Stimulated activated CD4-positive, alpha-beta T cell treated with anti-CD3 and anti-CD28 coated beads, Interleukin-4, amount 100 ng/mL, for 1 hour (primary cell): ENCODE results near the gene DNAJC11.
A peak's percentile ranks its signal among the peaks of the same experiment; 100 is the strongest.
"Not testable (repeated sequence)": the region's sequence is repeated elsewhere in the genome, so short reads cannot be mapped to it uniquely, and the experiment has no call there.

ENCODE experiments used
- DNase-seq: peaks from one replicate; pipeline ENCODE4 v3.0.0-alpha.2; 2020

Gene DNAJC11

GRCh38 chr1:6622396-6623152, 79.0 kb downstream of the DNAJC11 start:
- no peak for DNase-seq

- no peak for DNase-seq
These were observed 79.9 kb downstream of the DNAJC11 start for GRCh38 chr1:6621429-6622391.

- DNase-seq: no peak
These were observed 82.6 kb downstream of the DNAJC11 start for GRCh38 chr1:6619045-6619444.

DNA sequence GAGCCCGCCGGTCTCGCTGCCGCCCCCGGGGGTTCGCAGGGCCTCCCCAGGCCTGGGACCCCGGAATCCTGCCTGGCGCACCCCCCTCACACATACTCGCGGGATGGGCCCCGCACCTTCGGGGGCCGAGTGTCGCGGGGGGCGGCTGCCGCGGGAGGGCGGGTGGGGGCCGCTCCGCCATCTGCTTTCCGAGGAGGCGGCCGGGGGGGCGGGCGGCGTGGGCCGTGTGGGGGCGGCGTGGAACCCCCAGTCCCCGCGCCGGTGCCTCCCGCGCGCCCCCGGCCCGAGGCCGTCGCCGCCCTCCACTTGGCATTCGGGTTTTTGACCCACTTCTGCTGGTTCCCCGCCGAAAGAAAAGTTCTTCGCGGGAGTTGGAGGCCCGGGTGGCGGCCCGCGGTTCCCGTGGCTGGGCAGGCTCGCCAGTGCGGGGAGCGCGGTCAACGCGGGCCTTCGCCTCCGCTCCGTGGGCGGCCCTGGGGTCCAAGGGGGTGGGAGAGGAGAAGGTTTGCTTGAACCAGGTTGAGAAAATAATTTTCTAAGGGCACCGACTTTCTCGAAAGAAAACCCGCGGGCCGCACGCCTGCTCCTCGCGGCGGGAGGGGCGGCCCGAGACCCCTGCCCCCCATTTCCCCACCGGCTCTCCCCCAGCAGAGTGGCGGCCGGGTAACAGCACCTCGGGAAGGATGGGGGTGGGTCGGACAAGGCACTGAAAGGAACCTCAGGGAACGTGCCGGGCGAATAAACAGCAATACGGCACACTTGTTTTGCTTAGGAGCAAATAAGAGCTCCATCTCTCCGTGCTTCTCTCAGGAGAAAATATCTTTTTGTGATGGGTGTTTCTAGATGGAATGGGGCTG, 86.5 kb downstream of the DNAJC11 start:
- peak; percentile 29 for DNase-seq

- peak; percentile 71 for DNase-seq
These were observed 87.3 kb downstream of the DNAJC11 start for GRCh38 chr1:6614019-6614928.

- peak; percentile 99 for DNase-seq
These were observed 88.1 kb downstream of the DNAJC11 start, which contains the start of gene PHF13 for GRCh38 chr1:6613361-6614018. TSS of gene PHF13 (plus strand) at chr1:6613731. CDS start at chr1:6614067, 336 bp downstream.

DNA sequence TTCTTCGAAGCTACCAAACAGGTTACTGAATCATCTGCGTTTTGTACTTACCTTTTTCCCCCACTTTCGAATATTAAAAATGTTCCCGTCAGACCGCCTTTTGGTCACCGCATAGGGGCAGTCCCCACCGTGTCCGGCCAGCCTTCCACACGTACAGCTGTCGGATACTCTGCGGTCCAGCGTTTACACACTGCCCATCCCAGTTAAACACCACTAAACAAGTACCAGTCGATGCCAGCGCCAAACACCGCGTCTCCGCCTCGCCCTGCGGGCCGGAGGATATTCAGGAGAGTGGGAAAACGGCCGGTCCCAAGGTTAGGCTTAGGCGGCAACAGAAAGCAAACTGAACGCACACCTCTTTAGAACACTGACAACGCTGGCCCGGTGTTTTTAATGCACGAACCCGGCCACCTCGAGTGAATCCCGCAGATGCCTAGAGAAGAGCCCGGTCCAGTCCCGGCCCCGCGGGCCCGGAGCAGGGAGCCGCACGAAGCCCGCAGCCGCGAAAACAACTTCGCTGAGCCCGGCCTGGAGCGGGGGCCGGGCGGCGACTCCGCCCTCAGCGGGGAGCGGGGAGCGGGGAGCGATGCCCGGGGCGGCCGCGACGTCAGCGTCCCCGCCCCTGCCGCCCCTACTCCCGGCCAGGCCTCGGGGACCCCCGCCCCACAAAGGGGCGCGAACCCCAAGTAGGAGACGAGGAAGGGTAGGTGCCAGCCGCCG, 88.8 kb downstream of the DNAJC11 start:
- DNase-seq: no peak

DNA sequence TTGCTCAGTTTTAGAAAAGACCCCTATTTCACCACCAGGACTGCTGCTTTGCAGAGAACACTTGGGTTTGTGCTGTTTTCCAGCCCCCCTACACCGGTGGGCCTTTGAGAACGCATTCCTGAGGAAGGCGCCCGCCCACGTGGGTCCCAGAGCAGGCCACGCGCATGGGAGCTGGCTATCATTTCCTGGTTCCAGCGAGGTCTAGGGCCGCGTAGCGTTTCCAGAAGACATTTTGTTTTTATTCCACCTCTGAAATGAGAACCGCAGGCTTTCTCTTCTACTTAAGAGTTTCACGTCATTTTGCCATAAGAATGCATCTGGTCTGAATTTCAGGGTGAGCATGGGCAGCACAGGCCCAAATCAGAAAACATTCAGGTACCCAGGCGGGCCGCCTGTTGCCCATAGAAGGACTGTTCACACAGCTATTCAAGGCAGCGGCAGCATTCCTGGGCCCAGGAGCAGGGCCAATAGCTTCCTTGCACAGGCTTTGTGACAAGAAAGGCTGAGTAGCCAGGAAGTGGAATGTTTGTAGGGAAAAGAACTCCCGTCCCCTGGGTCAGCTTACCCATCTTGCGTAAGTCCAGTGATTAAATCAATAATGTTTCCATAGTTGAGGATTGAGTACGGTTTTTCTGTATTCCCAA, 97.6 kb downstream of the DNAJC11 start:
- DNase-seq: no peak

DNA sequence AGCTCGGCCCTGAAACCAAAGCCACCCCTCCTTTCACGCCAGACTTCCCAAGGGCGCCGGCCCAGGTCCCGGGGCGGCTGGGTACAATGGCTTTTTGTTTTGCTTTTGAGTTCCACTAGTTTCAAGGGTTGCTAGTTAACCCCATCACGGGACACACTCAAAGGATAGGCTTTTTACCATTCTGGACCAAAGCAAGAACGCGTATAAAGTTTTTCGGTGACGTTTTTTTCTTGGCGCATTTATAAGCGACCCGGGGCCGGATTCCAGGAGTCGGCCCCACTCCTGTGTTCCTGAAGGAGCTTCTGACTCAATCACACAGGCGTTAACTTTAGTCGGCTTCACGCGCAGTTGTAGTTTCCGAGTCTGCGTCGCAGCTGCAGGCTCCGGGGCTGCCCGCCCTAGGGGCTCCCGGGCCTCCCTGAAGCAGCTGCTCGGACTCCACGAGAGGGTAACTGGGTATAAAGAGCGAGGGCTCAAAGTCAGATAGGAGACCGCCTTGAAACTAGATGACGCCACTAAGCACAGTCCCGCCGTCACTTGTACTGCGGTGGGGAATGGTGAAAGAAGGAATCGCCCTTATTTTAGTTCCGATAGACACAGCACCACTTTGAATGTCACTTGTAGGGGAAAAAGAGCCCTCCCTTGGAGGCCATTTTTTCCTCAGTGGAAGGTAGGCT, 98.2 kb downstream of the DNAJC11 start:
- peak; percentile 53 for DNase-seq

DNA sequence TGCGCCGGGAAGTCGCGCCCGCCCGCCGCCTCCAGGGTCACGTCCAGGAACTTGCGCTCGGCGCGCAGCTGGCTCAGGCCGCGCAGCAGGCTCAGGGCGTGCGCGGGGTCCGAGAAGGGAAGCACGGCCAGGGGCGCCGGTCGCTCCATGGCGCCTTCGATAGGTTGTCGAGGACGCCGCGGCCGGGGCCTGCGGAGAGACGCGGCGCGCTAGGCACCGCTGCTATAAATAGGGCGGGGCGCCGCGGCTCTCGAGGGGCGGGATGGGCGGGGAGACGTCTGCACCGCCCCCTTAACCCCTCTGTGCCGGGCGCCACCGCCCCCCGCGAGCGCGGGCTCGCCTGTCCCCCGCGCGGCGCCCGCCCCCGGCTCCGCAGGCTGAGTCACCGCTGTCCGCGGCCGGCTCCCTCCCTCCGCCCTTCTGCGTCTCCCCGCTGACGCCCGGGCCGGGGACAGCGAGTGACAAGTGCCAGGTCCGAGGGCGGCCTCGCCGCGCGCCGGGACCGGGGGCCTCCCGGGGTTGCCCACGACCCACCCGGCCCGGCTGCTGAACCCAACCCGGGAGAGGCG, 98.9 kb downstream of the DNAJC11 start, which contains the start of gene KLHL21:
Gene KLHL21 (minus strand): TSS at position 201 of the 569 bp plus-strand sequence. CDS start 52 bp downstream, at position 149.
- DNase-seq: peak; percentile 89

DNA sequence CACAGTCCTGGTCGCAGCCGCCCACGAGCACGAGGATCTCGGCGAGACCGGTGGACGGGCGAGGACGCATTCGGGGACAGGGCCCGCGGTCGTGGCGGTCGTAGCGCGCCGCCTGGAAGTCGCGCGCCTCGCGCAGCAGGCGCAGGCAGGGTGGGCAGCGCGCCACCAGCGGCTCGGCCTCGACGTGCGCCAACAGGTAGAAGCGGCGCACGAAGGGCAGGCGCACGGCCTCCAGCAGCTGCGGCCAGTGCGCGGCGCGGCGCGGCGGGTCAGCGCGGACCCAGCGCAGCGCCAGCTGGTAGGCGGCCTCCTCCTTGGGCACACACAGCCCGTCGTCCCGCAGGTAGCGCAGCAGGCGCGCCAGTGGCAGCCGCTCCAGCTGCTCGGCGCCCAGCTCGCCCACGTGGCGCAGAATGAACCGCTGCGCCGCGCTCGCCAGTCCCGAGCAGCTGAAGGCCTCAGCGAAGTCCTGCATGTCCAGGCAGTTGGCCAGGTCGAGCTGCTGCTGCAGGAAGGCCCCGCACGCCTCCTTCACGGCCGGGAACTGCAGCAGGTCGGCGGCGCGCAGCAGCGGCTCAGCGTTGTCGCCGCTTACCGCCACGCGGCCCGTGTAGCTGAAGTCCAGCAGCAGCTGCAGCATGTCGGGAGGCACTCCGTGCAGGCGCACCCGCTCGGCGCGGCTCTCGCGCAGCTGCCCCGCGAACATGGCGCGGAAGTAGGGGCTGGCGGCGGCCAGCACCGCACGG, 99.5 kb downstream of the DNAJC11 start:
- DNase-seq: peak; percentile 43

- DNase-seq: peak; percentile 81
These were observed 100.3 kb downstream of the DNAJC11 start for GRCh38 chr1:6601049-6601922.

DNA sequence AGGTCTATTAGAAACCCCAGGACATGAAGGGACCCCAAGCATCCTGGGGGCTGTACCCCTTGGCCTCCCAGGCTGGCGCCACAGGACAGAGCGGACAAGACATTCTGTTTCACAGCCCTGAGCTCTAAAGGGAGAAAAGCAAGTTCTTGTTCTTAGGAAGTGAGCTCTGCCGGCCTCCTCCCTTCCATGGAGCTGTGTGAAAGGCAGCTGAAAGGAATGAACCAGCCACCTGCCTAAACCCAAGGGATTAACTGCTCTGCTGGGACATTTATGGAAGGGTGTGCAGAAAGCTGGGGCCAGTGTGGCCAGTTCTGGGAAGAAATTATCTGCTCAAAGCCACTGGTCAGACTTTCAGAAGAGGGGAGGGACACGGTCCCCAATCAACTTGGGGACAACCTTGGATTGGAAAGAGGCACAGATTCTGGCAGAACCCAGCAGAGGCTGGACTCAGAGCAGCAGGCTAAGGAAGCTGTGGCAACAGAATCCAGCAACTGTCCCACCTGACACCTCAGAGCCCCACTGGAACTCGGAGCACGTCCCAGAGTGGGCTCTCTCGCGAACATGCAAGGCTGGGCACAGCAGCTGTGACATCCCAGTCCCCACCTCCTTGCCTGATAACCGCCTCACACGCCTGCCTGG, 101.1 kb downstream of the DNAJC11 start:
- no peak for DNase-seq

DNA sequence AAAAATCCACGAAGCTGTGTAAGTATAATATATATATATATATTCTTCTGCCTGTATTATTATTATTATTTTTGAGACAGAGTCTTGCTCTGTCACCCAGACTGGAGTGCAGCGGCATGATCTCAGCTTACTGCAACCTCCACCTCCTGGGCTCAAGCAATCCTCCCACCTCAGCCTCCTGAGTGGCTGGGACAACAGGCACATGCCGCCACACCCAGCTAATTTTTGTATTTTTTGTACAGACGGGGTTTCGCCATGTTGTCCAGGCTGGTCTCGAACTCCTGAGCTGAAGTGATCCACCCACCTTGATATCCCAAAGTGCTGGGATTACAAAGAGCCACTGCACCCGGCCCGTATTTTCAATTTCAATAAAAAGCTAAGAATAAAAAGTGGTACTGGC, 101.6 kb downstream of the DNAJC11 start:
- not testable (repeated sequence) for DNase-seq

DNA sequence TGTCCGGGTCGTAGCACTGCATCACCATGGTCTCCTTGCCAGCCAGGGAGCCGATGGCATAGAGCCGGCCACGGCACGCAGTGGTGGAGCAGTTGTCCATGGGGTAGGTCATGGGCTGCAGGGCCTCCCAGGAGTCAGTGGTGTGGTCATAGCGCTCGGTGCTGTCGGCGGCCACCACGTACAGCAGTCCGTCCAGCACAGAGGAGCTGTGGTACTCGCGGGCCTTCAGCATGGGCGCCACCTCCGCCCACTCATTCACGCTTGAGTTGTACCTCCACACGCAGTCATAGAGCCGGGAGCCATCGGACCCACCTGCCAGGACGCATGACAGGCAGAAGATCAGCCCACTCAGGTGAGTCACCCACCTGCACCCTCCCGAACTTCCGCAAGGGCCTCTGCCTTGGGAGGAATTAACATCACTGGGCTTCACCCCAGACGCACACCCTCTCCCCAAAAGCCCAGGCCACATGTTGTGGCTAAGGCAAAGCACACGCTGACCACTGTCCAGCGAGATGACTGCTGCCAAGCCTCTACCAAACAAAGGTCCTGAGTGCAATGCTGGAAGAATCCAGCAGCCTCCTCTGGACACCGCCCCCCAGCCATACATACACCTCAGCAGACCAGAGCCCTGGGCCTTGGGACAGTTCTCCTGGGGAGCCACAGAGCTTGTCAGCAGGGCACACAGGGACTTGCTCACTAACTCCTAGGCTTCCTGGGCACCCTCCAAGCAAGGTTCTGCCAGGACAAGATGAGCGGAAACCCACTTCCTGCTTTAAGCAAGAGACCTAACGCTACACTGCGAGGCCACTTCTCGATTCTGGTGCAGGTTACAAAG, 102.3 kb downstream of the DNAJC11 start:
- peak; percentile 67 for DNase-seq

- no peak for DNase-seq
These were observed 103.9 kb downstream of the DNAJC11 start for GRCh38 chr1:6597777-6598131.
